K562 (cell line): ENCODE results near the gene GRIA3. TPM values are rescaled to one million over a fixed set of nuclear protein-coding genes. Genes with fewer than 3 reads are reported as not detected.

Experiments
- BCL6 ChIP-seq: fragments of 250-450 bp; sonication (Bioruptor Pico); IDR thresholded peaks from 2 replicates; pipeline ENCODE4 v1.4.0; 2020
- CGGBP1 ChIP-seq: fragments of 250-450 bp; sonication (Bioruptor Pico); IDR thresholded peaks from 2 replicates; pipeline ENCODE4 v1.9.0; 2021; ENCODE audit warnings: mild to moderate bottlenecking
- CUX1 ChIP-seq: fragments of 200-800 bp; sonication (Bioruptor generic); IDR thresholded peaks from 2 replicates; pipeline ENCODE4 v1.6.1; 2016; ENCODE audit warnings: missing genetic modification characterization, missing compliant biosample characterization
- HNRNPK ChIP-seq: fragments of 200-400 bp; formaldehyde crosslinking; IDR thresholded peaks from one replicate; pipeline ENCODE4 v1.6.1; 2018; ENCODE audit warnings: mild to moderate bottlenecking, low read depth, low read length; ENCODE audit not compliant: poor library complexity, severe bottlenecking
- KHSRP ChIP-seq: fragments of 450-650 bp; IDR thresholded peaks from 2 replicates; pipeline ENCODE4 v1.6.1; 2017
- MBD2 ChIP-seq: sonication (generic); IDR thresholded peaks from 2 replicates; pipeline ENCODE4 v1.6.1; 2016; ENCODE audit warnings: low read depth, borderline replicate concordance
- MYBL2 ChIP-seq, 2 experiments: fragments of 450-650 bp in 1 of 2; sonication (generic) in 1 of 2; formaldehyde crosslinking in 1 of 2; IDR thresholded peaks; 2 replicates each; pipeline versions ENCODE4 v1.6.1 to v1.8.1; 2017 to 2022; ENCODE audit warnings: borderline replicate concordance in 1 of 2, inconsistent platforms in 1 of 2, low read depth in 1 of 2, mild to moderate bottlenecking in 1 of 2, missing genetic modification reagents in 1 of 2, moderate library complexity in 1 of 2
- SAP30 ChIP-seq: fragments of 200-600 bp; sonication (generic); IDR thresholded peaks from 2 replicates; pipeline ENCODE4 v1.6.1; 2012; ENCODE audit warnings: borderline replicate concordance, low read depth, mild to moderate bottlenecking, moderate library complexity, low read length, control low read depth, inconsistent platforms; ENCODE audit not compliant: insufficient read depth, poor library complexity, severe bottlenecking
- ZBTB1 ChIP-seq: sonication (generic); formaldehyde crosslinking; IDR thresholded peaks from 2 replicates; pipeline ENCODE4 v1.8.1; 2023; ENCODE audit warnings: missing genetic modification reagents, low read depth, mild to moderate bottlenecking, borderline replicate concordance
- ZNF274 ChIP-seq: IDR thresholded peaks from 2 replicates; pipeline ENCODE4 v1.6.1; 2011; ENCODE audit warnings: low read depth, mild to moderate bottlenecking, low read length, moderate library complexity, borderline replicate concordance
- ZNF318 ChIP-seq, 2 experiments: fragments of 450-650 bp; IDR thresholded peaks; 2 replicates each; pipeline ENCODE4 v1.6.1; 2016; ENCODE audit warnings: mild to moderate bottlenecking in 2 of 2, borderline replicate concordance in 1 of 2, low read depth in 1 of 2, moderate library complexity in 1 of 2
- polyA plus RNA-seq, 8 experiments: library from polyadenylated mRNA; depleted of rRNA in 4 of 8; stranded (reverse) in 5 of 8; unstranded in 3 of 8; fragments of >200 nt; fragmentation: Nextera tagmentation in 2 of 8; fragmentation: Illumina TruSeq in 1 of 8; extraction: Ambion mirVana in 2 of 8; extraction: Trizol in 1 of 8; gene quantifications; 2 replicates each; pipeline versions ENCODE4 v1.2.1 to v1.2.3, GENCODE V29; 2011 to 2014; ENCODE audit warnings: inconsistent platforms in 1 of 8, missing spikeins in 1 of 8
- total RNA-seq, 7 experiments: library from RNA; depleted of rRNA in 6 of 7; stranded (reverse); fragments of >200 nt in 6 of 7; fragmentation: Illumina TruSeq in 2 of 7; extraction: Trizol in 2 of 7; gene quantifications; 2 replicates each; pipeline versions ENCODE4 v1.2.1 to v1.2.3, GENCODE V29; 2011 to 2021; ENCODE audit warnings: low replicate concordance in 1 of 7
- TF ChIP-seq, protein P1 (sequence below): sonication (generic); formaldehyde crosslinking; IDR thresholded peaks from 2 replicates; pipeline ENCODE4 v1.9.0; 2022; ENCODE audit warnings: mild to moderate bottlenecking, missing genetic modification reagents

GRIA3 gene
- total and polyA plus RNA-seq, 9 of the 15 experiments (the other 6 are each of a cell fraction or from before 2014, with no cell fraction given), result 0.10 TPM; not detected in 8

DNA sequence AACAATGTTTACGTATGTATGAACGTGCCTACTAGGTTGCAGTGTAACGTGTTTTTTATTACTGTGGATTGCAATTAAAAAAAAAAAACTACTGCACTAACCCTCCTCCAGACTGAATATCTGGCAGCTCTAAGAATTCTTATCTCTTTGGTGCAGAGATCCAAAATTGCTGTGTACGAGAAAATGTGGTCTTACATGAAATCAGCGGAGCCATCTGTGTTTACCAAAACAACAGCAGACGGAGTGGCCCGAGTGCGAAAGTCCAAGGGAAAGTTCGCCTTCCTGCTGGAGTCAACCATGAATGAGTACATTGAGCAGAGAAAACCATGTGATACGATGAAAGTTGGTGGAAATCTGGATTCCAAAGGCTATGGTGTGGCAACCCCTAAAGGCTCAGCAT lies 280.6 kb downstream of the GRIA3 start (continued):
- TF ChIP-seq CUX1 (no peak), BCL6 (no peak), MBD2 (0 out of 2 replicates have a peak, but pooled peaks have one; percentile 33), ZBTB1 (no peak), SAP30 (no peak), ZNF318 (IDR thresholded peaks at IDR 0.05; ENCODE audit: borderline replicate concordance in 1 of 2, low read depth in 1 of 2) (no peak), HNRNPK (no peak), MYBL2 (IDR thresholded peaks at IDR 0.05; ENCODE audit: low read depth) (no peak), MYBL2 (CRISPR knock-in tag; IDR thresholded peaks at IDR 0.05; ENCODE audit: borderline replicate concordance) (no peak), ZNF274 (no peak), KHSRP (0 out of 2 replicates have a peak, but pooled peaks have one; percentile 23), CGGBP1 (CRISPR knock-in tag) (no peak)
- TF ChIP-seq, protein P1, sequence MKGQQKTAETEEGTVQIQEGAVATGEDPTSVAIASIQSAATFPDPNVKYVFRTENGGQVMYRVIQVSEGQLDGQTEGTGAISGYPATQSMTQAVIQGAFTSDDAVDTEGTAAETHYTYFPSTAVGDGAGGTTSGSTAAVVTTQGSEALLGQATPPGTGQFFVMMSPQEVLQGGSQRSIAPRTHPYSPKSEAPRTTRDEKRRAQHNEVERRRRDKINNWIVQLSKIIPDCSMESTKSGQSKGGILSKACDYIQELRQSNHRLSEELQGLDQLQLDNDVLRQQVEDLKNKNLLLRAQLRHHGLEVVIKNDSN (CRISPR knock-in tag), result no peak
